Naive thymus-derived CD8-positive, alpha-beta T cell (primary cell): Measurements from ENCODE around the gene SLC12A7. TPM values are rescaled to one million over a fixed set of nuclear protein-coding genes. Genes with fewer than 3 reads are reported as not detected.
A peak's percentile ranks its signal among the peaks of the same experiment; 100 is the strongest.
"Not testable (repeated sequence)": the region's sequence is repeated elsewhere in the genome, so short reads cannot be mapped to it uniquely, and the experiment has no call there.

ENCODE experiments used
- ATAC-seq, 2 donors: fragments of 150-1000 bp; cut with Tn5 transposase in 1 of 2; sonication (Bioruptor Pico), chemical (Tn5 transposase) in 1 of 2; 1 replicate in 1 of 2; 2 replicates in 1 of 2; pipeline ENCODE4 v1.10.0; 2021; ENCODE audit warnings: mild to moderate bottlenecking in 2 of 2, moderate library complexity in 2 of 2
- POLR2A ChIA-PET: fragments of 350-600 bp; sonication (Branson Sonifier 250); formaldehyde crosslinking; loops from one replicate; lab custom pipeline; 2021; ENCODE audit warnings: antibody characterized with exemption; lab: Charles Lee
- DNase-seq, 10 donors: peaks; one replicate each; pipeline versions ENCODE4 v3.0.0 to v3.0.0-alpha.2; 2020 to 2022
- H3K27ac Mint-ChIP-seq, 10 donors: one replicate each; pipeline ENCODE4 v1.8.0; 2020 to 2022; ENCODE audit warnings: mild to moderate bottlenecking in 10 of 10, mixed read lengths in 10 of 10, moderate library complexity in 4 of 10, inconsistent platforms in 1 of 10
- H3K27me3 Mint-ChIP-seq, 5 donors: one replicate each; pipeline ENCODE4 v1.8.0; 2021 to 2022; ENCODE audit warnings: mixed read lengths in 5 of 5
- H3K36me3 Mint-ChIP-seq, 3 donors: one replicate each; pipeline ENCODE4 v1.8.0; 2020 to 2022; ENCODE audit warnings: mixed read lengths in 3 of 3, mild to moderate bottlenecking in 2 of 3, inconsistent platforms in 1 of 3
- H3K4me1 Mint-ChIP-seq, 4 donors: one replicate each; pipeline ENCODE4 v1.8.0; 2021 to 2022; ENCODE audit warnings: mixed read lengths in 4 of 4
- H3K4me3 Mint-ChIP-seq, 10 donors: one replicate each; pipeline ENCODE4 v1.8.0; 2020 to 2022; ENCODE audit warnings: mild to moderate bottlenecking in 10 of 10, mixed read lengths in 10 of 10, moderate library complexity in 6 of 10, inconsistent platforms in 1 of 10
- H3K9me3 Mint-ChIP-seq, 9 donors: one replicate each; pipeline ENCODE4 v1.8.0; 2020 to 2022; ENCODE audit warnings: mixed read lengths in 9 of 9, mild to moderate bottlenecking in 3 of 9, inconsistent platforms in 1 of 9, moderate library complexity in 1 of 9
- polyA plus RNA-seq, 3 donors: library from polyadenylated mRNA; unstranded; fragments of 300-500 nt; fragmentation: Illumina TruSeq; gene quantifications; one replicate each; pipeline ENCODE4 v1.2.3, GENCODE V29; 2021
- total RNA-seq, 8 experiments: library from RNA in 2 of 8; stranded (reverse) in 2 of 8; gene quantifications; one replicate each; pipeline ENCODE4 v1.2.3 and lab custom pipeline; 2021 to 2026

Gene SLC12A7
- total and polyA plus RNA-seq, 5 experiments from 2014 or later: 7.3 to 68.3 (median 25.4) TPM

GRCh38 chr5:1065143-1065750, 46.6 kb downstream of the SLC12A7 start:
- Mint-ChIP-seq H3K27me3 (no peaks in the 10 kb centered on the region), H3K4me1 (no peaks in the 10 kb centered on the region), H3K9me3 (no peaks in the 10 kb centered on the region), H3K4me3 (no peak overlapping the region), H3K36me3 (peaks cover 0 to 45% (median 0%) of the 10 kb centered on the region in 3 donors), H3K27ac (no peak overlapping the region)
- POLR2A ChIA-PET: interaction anchor here (0.6 kb wide), 1 partner anchor 44 kb away, joined by 4 read pairs; no protein-coding TSS in a partner anchor
- DNase-seq: peak in 1 of 10 donors; percentile 47
- no peak for ATAC-seq

GRCh38 chr5:1064383-1065142, 47.3 kb downstream of the SLC12A7 start:
- Mint-ChIP-seq H3K27ac (peak overlapping the region in 1 of 10 donors; percentile 34), H3K4me1 (no peaks in the 10 kb centered on the region)
- peak in 1 of 10 donors; percentile 59 for DNase-seq

GRCh38 chr5:1063661-1064382, 48.0 kb downstream of the SLC12A7 start:
- peaks cover 0 to 47% (median 0%) of the 10 kb centered on the region in 3 donors for H3K36me3 Mint-ChIP-seq
- H3K27ac Mint-ChIP-seq: no peak overlapping the region
- H3K9me3 Mint-ChIP-seq: no peaks in the 10 kb centered on the region
- no peaks in the 10 kb centered on the region for H3K4me1 Mint-ChIP-seq
- DNase-seq (peak in 1 of 10 donors; percentile 50), ATAC-seq (no peak)
- H3K27me3 Mint-ChIP-seq: no peaks in the 10 kb centered on the region
- no peak overlapping the region for H3K4me3 Mint-ChIP-seq
- POLR2A ChIA-PET: no interaction called here

More at GRCh38 chr5:1064383-1065142, 47.3 kb downstream of the SLC12A7 start:
- POLR2A ChIA-PET: no interaction called here
- Mint-ChIP-seq H3K4me3 (no peak overlapping the region), H3K36me3 (peaks cover 0 to 46% (median 0%) of the 10 kb centered on the region in 3 donors), H3K27me3 (no peaks in the 10 kb centered on the region), H3K9me3 (no peaks in the 10 kb centered on the region)
- ATAC-seq: no peak

- POLR2A ChIA-PET: no interaction called here
- no peak overlapping the region for H3K4me3 Mint-ChIP-seq
- H3K36me3 Mint-ChIP-seq: peaks cover 0 to 40% (median 0%) of the 10 kb centered on the region in 3 donors
- H3K27me3 Mint-ChIP-seq: no peaks in the 10 kb centered on the region
- no peak overlapping the region for H3K27ac Mint-ChIP-seq
- no peak for ATAC-seq
- no peaks in the 10 kb centered on the region for H3K9me3 Mint-ChIP-seq
- no peak for DNase-seq
- no peaks in the 10 kb centered on the region for H3K4me1 Mint-ChIP-seq
Observed at GRCh38 chr5:1062761-1063568, 48.9 kb downstream of the SLC12A7 start.

- Mint-ChIP-seq H3K4me1 (no peaks in the 10 kb centered on the region), H3K36me3 (peaks cover 0 to 41% (median 1%) of the 10 kb centered on the region in 3 donors), H3K27me3 (no peaks in the 10 kb centered on the region), H3K4me3 (no peak overlapping the region), H3K9me3 (no peaks in the 10 kb centered on the region), H3K27ac (peak overlapping the region in 1 of 10 donors; percentile 36)
- POLR2A ChIA-PET: no interaction called here
- DNase-seq (no peak), ATAC-seq (no peak)
Observed at GRCh38 chr5:1061916-1062315, 49.9 kb downstream of the SLC12A7 start.

- H3K9me3 Mint-ChIP-seq, H3K4me3 Mint-ChIP-seq: not testable (repeated sequence)
Observed at GRCh38 chr5:1061292-1061691, 50.6 kb downstream of the SLC12A7 start.

GRCh38 chr5:1060535-1060981, 51.3 kb downstream of the SLC12A7 start:
- DNase-seq (no peak), ATAC-seq (no peak)
- Mint-ChIP-seq H3K4me3 (no peak overlapping the region), H3K27ac (peak overlapping the region in 1 of 10 donors; percentile 59), H3K9me3 (no peaks in the 10 kb centered on the region), H3K4me1 (no peaks in the 10 kb centered on the region), H3K27me3 (no peaks in the 10 kb centered on the region), H3K36me3 (peaks cover 0 to 39% (median 1%) of the 10 kb centered on the region in 3 donors)
- POLR2A ChIA-PET: no interaction called here

More at GRCh38 chr5:1061292-1061691, 50.6 kb downstream of the SLC12A7 start:
- DNase-seq, ATAC-seq, POLR2A ChIA-PET, H3K4me1 Mint-ChIP-seq, H3K27ac Mint-ChIP-seq, H3K27me3 Mint-ChIP-seq: not testable (repeated sequence)
- H3K36me3 Mint-ChIP-seq: peaks cover 0 to 38% (median 1%) of the 10 kb centered on the region in 3 donors

- no peaks in the 10 kb centered on the region for H3K4me1 Mint-ChIP-seq
- no peak overlapping the region for H3K4me3 Mint-ChIP-seq
- no peaks in the 10 kb centered on the region for H3K9me3 Mint-ChIP-seq
- H3K27me3 Mint-ChIP-seq: no peaks in the 10 kb centered on the region
- no peak for ATAC-seq
- POLR2A ChIA-PET: no interaction called here
- H3K27ac Mint-ChIP-seq: no peak overlapping the region
- peaks cover 0 to 39% (median 1%) of the 10 kb centered on the region in 3 donors for H3K36me3 Mint-ChIP-seq
- DNase-seq: peak in 1 of 10 donors; percentile 27
Observed at GRCh38 chr5:1059884-1060263, 52.0 kb downstream of the SLC12A7 start.

- Mint-ChIP-seq H3K36me3 (peaks cover 0 to 33% (median 1%) of the 10 kb centered on the region in 3 donors), H3K4me3 (no peak overlapping the region), H3K4me1 (no peaks in the 10 kb centered on the region), H3K27me3 (no peaks in the 10 kb centered on the region), H3K27ac (no peak overlapping the region), H3K9me3 (no peaks in the 10 kb centered on the region)
- POLR2A ChIA-PET: no interaction called here
- DNase-seq (peak in 1 of 10 donors; percentile 32), ATAC-seq (no peak)
Observed at GRCh38 chr5:1058988-1059883, 52.6 kb downstream of the SLC12A7 start.

GRCh38 chr5:1058083-1058945, 53.5 kb downstream of the SLC12A7 start:
- Mint-ChIP-seq H3K27ac (no peak overlapping the region), H3K9me3 (no peaks in the 10 kb centered on the region), H3K4me1 (no peaks in the 10 kb centered on the region), H3K4me3 (no peak overlapping the region), H3K36me3 (peaks cover 0 to 31% (median 1%) of the 10 kb centered on the region in 3 donors), H3K27me3 (no peaks in the 10 kb centered on the region)
- DNase-seq (no peak), ATAC-seq (no peak)
- POLR2A ChIA-PET: interaction anchor here (0.6 kb wide), 1 partner anchor 48 kb away, joined by 3 read pairs; no protein-coding TSS in a partner anchor
